ENCODE results near the gene VSTM2L.

GRCh38 chr20:37934634-37935375 lies 31.9 kb downstream of the VSTM2L start:
- TF ChIP-seq CTCF (IDR thresholded peaks at IDR 0.05), result no peak
- TF ChIP-seq POLR2A (IDR thresholded peaks at IDR 0.05), result no peak
- no peak for TF ChIP-seq EP300 (IDR thresholded peaks at IDR 0.05)
